ENCODE results near the gene CCDC91.

The CCDC91 gene, protein sequence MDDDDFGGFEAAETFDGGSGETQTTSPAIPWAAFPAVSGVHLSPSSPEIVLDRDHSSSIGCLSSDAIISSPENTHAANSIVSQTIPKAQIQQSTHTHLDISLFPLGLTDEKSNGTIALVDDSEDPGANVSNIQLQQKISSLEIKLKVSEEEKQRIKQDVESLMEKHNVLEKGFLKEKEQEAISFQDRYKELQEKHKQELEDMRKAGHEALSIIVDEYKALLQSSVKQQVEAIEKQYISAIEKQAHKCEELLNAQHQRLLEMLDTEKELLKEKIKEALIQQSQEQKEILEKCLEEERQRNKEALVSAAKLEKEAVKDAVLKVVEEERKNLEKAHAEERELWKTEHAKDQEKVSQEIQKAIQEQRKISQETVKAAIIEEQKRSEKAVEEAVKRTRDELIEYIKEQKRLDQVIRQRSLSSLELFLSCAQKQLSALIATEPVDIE

DNA sequence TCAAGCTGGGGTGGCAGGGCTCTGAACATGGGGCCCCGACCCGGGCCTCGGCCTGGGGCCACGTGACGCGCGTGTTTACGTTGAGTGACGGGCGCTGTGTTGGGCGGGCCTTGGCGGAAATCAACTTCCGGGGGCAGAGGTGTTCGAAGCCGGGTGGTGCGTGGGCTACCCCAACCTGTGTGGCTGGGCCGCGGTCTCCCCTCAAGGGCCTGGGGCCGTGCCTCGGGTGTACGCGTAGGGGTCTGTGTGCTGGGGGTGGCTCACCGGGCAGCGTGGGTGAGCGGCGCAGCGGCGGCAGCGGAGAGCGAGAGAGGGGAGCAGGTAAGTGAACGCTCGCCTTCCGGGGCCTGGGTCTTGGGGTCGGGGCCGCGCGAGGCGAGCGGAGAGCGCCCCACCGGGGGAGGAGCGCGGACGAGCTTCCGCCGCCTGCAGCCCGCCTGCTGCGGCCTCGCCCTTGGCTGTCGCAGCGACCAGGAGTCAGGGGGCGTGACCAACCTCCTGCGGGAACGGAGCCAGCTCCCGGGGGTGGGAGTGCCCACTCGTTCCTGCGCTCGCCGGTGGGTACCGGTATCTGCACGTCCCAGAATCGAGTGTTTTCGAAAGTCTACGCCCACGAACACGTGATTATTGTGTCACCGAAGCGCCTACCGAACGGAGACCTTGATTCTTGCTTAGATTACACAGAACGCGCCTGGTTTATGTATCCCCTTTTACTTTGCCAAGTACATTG, at the start of gene CCDC91:
Gene CCDC91, plus strand, starts transcription at position 136 of the 730 bp plus-strand sequence. CDS start 66,760 bp downstream, outside the sequence.
- DNase-seq (ENCODE audit: extremely low read depth in 1 of 2, low read depth in 1 of 2): peak; percentile 74 to 75

DNA sequence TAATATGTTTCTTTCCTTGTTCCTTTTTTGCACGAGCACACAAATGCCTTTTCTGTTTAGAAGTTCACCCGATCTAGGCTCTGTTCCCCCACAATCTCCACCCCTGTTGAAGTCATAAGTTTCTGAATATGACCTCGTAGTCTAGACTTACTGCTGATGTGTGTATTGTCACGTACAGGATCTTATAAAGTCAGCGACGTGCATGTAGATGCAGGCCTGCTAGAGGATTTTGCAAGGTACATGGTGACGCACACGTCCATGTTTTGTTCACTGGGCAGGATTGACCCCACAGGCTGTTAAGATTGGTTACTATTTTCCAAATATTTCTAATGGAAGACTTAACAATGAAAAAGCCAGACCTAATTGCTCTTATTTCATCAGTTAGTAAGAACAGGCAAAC, 46.2 kb upstream of the CCDC91 start:
- DNase-seq (ENCODE audit: extremely low read depth in 1 of 2, low read depth in 1 of 2): no peak

DNA sequence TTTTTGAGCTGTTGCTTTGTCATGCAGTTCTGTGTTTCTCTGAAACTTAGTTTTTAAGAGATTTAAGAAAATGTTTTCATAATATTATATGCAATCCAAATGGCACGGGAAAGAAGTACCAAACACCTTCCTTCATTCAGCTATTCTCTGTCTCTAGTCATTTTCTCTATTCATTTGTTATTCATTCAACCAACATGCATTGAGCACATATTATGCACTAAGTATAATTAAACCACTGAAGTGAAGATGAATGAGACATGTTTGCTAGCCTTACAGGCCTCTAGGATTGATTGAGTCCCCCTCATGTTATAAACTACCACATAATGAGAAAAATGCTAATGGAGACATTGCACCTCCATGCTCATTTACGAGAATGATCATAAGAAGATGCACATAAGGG, 45.7 kb upstream of the CCDC91 start:
- DNase-seq (ENCODE audit: extremely low read depth in 1 of 2, low read depth in 1 of 2): no peak

DNA sequence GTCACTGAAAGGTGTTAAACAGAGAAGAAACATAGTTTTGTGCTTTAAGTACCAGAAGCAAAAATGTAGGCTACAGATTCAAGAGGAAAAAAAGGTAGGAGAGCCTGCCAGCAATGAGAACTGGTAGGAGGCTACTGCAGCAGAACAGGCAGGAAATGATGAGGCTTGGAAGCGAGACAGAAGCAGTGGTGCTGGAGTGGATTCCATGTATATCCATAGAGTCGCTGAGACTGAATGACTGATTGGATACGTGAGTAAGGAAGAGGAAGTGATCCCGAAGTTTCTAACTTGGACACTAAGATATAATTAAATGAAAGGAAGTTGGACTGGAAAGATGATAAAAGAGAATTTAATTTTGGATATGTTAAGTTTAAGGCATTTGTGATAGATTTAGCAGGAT, 45.0 kb upstream of the CCDC91 start:
- no peak for DNase-seq (ENCODE audit: extremely low read depth in 1 of 2, low read depth in 1 of 2)

DNA sequence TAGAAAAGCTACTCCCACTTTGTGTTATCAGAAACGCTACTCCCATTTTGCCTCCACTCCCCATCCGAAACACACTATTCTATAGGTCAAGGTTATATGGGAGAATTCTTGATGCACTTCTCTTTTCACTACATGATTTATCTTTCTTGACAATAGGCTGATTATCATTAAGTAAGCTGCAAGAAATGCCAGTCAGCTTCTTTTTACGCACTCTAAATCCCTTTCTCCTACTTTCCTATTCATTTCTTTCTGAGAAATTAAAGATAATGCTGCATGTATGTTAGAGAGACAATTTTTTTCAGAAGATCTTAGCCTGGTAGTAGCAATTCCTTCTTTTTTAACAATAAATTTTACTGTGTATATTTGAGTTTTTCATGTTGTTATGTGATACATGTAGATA, 41.0 kb upstream of the CCDC91 start:
- no peak for DNase-seq (ENCODE audit: extremely low read depth in 1 of 2, low read depth in 1 of 2)

DNA sequence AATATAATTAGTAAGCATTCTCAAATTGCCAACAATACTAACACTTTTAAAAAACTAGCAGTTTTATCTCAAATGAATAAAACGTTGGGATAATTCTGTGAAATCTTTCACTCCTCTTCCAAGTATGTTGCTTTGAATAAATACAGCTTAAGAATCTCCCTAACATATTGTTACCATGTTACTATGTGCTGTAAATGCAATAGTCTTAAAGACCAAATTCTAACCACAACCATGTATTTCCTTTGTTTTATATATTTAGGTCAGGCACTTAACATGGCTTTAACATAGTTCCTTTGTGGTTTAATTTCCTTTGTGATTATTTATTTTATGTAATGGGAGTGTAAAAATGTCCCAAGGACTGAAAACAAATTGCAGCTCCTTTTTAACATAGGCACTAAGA, 33.9 kb upstream of the CCDC91 start:
- no peak for DNase-seq (ENCODE audit: extremely low read depth in 1 of 2, low read depth in 1 of 2)

DNA sequence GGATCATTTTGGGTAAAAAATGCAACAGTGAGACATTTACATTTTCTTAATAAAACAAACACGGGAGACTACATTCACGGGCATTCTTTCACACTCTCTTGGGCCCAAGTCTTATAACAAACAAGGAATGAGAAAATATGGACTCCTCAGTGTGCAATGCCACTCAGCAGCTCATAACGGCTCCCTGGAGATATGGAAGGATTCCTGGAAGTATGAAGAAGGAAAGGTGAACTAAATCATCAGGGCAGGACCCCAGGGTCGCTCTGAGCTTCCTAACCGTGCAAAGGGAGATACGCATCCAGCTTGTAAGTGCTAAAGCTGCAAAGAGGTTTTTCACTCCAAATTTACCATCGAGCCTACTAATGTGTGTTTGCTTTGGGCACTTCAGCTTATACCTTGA, 33.5 kb upstream of the CCDC91 start:
- no peak for DNase-seq (ENCODE audit: extremely low read depth in 1 of 2, low read depth in 1 of 2)

DNA sequence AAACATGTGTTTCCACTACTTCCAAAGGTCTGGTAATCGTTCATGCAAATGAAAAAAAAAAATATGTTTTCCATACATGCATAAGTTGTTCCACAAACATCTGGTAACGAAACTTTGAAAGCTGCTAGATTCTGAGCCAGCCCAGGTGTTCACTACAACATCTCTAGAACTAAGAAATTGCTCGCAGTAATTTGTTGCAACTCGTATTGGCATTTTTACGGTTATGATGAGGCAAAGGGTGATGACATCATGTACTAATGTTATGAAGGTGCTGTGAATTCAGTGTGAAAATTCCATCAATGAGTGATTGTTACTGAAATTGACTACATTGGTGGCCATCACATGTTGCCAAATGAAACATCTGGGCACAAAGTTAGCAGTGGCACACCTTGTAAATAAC, 31.9 kb upstream of the CCDC91 start:
- no peak for DNase-seq (ENCODE audit: extremely low read depth in 1 of 2, low read depth in 1 of 2)

DNA sequence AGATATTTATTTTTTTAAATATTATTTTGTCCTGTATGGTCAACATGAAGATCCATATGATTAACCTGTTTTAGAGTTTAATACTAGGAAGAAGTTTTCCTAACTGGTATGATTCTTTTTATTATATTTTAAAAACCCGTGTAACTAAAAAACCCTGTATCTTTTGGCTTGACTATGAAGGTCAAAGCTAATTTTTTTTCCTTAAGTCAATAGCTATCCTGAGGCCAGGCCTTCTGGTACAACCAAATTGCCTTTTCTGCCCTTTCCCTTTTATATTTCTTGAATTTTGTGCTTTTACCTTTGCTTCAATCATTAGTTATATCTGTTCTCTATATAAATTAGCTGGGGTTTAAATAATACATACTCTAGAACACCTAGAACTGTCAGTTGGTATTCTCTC, 30.6 kb upstream of the CCDC91 start:
- DNase-seq (ENCODE audit: extremely low read depth in 1 of 2, low read depth in 1 of 2): no peak

DNA sequence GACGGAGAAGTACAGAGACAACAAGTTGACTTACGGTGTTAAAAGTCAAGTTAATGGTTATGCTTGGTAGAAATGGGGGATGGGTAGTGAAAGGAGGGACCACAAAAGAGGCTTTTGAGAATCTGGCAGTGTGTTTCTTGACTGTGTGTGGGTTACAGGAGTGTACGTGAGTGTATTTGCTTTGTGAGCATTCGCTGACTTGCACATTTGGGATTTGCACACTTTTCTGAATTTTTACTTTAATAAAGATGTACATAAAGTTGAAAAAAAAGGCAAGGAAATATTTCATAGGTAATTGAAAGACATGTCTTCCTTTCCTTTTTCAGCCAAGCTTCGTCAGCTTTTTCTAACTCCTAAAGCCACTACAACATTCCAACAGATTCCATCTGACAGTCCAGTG, 28.6 kb upstream of the CCDC91 start:
- no peak for DNase-seq (ENCODE audit: extremely low read depth in 1 of 2, low read depth in 1 of 2)

DNA sequence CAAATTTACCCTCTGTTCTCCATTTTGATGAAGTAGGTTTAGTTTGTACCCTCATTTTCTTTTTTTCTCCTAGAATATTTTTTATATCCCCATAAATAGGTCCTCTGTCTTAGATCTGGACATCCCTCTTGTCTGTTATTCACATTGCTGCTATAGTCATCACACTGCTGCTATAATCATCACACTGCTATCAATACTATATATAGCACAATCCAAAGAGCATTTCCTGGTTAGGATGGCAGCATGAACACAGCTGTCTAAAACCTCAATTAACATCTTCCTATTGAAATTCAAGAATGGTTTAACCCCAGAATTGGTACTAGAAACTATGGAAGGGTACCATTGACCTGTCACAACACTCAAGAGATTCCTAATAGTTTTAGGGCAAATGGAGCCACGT, 27.6 kb upstream of the CCDC91 start:
- no peak for DNase-seq (ENCODE audit: extremely low read depth in 1 of 2, low read depth in 1 of 2)

DNA sequence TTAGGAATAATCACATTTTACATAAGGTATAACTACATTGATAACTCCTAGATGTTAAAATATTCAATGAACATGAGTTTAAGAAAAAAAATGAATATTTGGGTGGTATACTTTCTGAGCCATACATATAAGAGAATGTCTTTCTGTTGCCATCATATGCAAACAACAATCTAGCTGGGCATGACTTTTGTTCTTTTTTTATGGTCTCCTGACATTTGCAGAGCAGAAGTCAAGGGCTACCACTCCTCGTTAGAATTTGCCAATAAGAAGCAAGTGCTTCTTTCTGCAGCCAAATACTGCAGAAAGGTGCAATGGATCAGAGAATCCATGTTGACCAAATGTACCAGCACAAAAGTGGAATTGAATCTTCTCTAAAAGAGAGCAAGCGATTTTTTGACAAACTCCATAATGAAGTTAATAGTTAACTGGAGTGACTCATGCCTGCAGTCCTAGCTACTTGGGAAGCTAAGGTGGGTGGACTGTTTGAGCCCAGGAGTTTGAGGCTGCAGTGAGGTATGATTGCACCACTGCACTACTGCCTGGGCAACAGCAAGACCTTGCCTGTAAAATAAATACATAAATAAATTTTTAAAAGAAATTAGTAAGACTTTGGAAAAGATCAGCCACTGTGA, 25.5 kb upstream of the CCDC91 start:
- DNase-seq (ENCODE audit: extremely low read depth in 1 of 2, low read depth in 1 of 2): no peak

DNA sequence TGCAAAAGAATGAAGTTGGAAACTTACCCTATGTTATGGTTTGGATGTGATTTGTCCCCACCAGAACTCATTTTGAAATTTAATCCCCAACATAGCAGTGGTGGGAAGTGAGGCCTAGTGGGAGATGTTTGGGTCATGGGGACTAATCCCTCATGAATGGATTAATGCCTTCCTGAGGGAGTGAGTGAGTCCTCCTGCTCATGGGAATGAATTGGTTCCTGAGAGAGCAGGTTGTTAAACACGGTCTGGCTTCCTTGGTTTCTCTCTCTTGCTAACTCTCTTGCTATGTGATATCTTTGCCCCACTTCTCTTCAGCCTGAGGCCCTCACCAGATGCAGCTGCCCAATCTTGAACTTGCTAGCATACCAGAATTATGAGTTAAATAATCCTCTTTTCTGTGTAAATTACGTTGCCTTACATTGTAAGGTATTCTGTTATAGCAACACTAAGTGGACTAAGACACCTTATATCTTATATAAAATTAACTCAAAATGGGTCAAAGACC, 22.2 kb upstream of the CCDC91 start:
- DNase-seq (ENCODE audit: extremely low read depth in 1 of 2, low read depth in 1 of 2): no peak

DNA sequence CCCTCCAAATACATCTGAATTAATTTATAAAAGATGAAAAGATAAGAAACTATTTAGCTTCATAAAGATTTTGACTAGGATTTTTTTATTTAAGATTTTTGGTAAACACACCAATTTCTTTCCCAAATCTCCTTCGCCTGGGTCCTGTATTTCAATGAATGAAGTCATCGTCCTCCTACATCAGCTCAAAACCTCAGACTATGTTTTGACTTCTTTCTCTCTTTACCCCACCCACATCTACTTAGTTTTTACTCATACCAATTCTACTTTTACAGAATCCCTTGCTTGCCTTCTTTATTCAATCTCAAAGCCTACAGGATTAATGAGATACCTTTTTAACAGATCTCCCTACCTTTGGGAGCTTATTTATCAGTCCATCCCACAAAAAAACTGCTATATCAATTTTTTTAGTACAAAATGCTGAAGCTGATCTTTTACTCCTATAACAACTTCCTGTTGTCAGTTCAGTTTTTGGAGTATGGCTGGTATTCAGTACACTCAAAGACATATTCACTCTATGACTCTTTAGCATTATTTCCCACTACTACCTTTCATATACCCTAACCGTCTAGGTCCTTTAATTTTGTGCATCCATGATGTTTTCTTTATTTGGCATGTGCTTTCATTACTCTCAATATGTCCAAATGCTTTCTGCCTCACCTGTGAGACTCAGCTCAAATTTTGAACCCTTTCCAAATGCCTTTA, 18.7 kb upstream of the CCDC91 start:
- DNase-seq (ENCODE audit: extremely low read depth in 1 of 2, low read depth in 1 of 2): no peak

DNA sequence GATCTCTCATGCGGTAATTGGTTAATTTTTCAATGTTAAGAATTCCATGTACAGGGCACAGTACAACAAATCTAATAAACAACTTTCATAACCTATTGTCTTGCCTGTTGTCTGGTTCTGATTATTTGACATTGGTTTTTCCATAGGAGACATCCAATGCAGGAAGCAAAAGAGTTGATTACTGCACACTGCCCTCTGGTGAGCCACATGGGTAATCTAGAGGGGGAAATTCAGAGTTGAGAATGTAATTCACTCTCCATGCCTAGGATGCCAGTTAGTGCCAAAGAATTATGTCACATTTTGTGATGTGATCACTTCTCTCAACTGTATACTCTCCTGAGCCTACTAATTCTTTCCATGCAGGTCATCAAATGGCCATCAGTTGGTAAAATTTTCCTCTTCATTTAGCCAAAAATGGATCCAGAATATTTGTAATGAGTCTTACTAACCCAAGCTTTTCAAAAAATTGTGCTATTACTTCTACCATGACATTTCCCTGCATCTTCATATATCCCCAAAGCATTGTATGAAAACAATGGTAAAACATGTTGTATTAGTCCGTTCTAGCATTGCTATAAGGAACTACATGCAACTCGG, 17.7 kb upstream of the CCDC91 start:
- no peak for DNase-seq (ENCODE audit: extremely low read depth in 1 of 2, low read depth in 1 of 2)

DNA sequence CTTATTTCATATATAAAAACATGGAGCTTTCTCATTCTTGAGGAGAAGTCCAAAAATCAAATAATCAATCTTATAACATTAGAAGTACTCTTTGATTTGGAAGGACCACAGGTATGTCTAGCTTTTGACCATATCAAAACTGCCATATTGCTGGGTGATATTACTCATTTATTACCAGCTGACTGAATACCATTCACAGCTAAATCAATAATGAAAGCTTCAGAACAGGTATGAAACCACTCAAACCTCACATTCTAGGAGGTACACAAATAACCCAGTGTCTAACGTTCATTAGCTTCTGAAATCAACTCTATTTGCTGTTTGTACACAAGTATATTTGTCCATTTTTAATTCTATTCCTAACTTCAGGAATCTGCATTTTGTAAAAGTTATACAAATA, 16.8 kb upstream of the CCDC91 start:
- no peak for DNase-seq (ENCODE audit: extremely low read depth in 1 of 2, low read depth in 1 of 2)

DNA sequence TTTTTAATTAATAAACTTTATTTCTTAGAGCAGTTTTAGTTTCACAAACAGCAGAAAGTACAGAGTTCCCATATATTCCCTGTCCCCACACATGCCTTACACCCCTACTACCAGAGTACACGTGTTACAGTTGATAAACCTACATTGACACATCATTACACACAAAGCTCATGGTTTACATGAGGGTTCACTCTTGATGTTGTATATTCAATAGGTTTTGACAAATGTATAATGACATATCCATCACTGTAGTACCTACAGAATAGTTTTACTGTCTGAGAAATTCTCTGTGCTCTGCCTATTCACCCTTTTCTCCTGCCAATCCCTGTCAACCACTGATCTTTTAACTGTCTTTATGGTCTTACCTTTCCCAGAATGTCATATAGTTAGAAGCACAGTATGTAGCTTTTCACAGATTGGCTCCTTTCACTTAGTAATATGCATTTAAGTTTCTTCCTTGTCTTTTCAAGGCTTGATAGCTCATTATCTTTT, 15.1 kb upstream of the CCDC91 start:
- no peak for DNase-seq (ENCODE audit: extremely low read depth in 1 of 2, low read depth in 1 of 2)

DNA sequence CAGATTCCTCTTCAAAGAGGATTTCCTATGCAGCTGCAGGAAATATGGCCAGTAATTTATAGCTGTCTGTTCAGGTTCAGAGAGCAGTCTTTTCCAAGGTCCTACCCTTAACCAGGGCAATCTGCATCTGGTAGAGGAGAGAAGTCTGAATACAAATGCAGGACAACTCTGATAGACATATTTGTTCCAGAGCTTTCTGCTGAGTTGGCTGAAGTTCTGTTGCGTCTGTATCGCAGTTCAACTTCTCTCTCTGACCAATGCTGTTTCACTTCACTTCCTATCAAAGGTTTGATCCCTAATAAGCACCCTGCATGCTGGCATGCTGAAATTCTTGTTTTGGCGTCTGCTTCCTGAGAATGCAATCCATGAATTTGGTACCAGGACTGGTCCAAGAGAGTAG, 14.0 kb upstream of the CCDC91 start:
- no peak for DNase-seq (ENCODE audit: extremely low read depth in 1 of 2, low read depth in 1 of 2)

DNA sequence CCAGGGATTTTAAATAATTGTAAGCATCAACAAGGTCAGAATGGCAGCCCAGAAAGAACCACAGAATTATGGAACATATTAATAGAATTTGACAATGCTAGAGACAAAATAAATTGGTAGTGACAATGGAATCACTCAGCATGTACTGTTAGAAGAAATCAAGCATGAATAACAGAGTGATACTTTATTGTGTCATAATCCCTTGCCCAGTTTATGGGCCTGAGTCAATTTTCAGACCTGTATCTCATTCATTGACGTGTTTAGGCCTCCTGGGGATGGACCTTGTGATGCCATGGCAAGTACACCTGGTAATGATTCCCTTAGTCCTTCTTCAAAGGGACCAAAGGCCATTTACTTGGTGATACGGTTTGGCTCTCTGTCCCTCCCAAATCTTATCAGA, 12.8 kb upstream of the CCDC91 start:
- DNase-seq (ENCODE audit: extremely low read depth in 1 of 2, low read depth in 1 of 2): no peak

DNA sequence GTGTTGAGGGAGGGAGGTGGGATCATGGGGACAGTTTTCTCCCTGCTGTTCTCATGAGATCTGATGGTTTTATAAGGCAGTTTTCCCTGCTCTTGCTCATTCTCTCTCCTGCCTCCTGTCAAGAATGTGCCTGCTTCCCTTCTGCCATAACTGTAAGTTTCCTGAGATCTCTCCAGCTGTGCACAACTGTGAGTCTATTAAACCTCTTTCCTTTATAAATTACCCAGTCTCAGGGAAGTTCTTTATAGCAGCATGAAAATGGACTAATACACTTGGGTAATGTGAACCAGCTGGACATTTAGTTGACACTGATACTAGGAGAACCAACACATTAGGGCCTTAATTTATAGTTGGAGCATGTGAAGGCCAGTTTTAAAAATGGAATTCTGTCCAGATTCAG, 12.4 kb upstream of the CCDC91 start:
- no peak for DNase-seq (ENCODE audit: extremely low read depth in 1 of 2, low read depth in 1 of 2)

DNA sequence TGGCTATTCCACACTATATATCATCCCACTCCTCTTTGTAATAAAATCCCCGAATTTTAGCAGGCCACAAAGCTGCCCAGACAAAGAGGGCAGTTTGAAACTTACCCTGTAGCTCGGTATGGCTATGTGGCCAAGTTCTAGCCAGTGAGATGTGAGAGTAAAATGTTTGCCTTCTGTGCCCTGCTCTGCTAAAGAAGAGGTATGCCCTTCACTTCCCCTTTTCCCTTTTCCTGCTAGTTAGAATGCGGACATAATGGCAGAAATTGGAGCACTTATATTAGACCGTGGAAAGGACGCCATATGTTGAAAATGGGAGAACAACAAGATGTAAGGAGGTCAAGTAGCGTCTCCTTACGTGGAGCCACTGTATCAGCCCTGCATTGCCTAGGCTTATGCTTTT, 11.5 kb upstream of the CCDC91 start:
- DNase-seq (ENCODE audit: extremely low read depth in 1 of 2, low read depth in 1 of 2): no peak

Measured in activated CD8-positive, alpha-beta memory T cell treated with anti-CD3 and anti-CD28 coated beads for 1 hour (primary cell).